ENCODE results near the gene DUSP1.

DNA sequence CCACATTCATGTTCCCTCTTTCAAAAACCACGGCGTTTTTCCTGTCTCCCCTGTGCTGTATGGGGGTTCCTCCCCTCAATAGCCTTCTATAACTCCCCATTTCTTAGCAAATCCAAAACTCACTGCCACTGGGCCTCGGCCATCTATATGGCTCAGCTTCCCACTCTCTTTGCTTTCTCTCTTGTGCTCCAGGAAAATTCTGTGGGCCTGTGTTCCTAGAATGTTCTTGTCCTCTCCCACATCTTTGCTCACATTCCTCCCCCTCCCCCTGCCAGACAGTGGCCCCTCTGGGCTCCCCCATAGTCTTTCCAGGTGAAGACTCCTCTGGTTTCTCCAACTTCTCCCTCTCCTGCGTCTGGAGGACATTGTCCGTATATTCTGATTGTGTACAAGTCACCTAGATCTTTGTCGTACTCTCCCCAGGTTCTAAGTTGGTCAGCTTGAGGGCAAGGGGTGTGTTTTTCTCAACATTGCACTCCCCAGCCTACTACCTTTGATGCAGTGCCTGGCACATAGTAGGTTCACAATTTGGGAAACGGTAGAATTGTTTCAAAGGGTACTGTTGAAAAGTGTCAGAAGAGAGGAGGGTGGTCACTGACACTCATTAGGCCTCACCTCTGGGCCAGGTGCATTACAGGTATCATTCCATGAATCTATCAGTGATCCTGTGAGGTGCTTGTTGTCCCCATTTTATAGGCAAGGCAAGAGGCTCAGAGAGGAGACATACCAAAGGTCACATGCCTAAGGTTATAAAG lies 3.7 kb upstream of the DUSP1 start:
- TF ChIP-seq EZH2 (IDR thresholded peaks at IDR 0.05; ENCODE audit: borderline replicate concordance, low read length): no peak
- TF ChIP-seq, protein P1, sequence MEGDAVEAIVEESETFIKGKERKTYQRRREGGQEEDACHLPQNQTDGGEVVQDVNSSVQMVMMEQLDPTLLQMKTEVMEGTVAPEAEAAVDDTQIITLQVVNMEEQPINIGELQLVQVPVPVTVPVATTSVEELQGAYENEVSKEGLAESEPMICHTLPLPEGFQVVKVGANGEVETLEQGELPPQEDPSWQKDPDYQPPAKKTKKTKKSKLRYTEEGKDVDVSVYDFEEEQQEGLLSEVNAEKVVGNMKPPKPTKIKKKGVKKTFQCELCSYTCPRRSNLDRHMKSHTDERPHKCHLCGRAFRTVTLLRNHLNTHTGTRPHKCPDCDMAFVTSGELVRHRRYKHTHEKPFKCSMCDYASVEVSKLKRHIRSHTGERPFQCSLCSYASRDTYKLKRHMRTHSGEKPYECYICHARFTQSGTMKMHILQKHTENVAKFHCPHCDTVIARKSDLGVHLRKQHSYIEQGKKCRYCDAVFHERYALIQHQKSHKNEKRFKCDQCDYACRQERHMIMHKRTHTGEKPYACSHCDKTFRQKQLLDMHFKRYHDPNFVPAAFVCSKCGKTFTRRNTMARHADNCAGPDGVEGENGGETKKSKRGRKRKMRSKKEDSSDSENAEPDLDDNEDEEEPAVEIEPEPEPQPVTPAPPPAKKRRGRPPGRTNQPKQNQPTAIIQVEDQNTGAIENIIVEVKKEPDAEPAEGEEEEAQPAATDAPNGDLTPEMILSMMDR (conservative IDR thresholded peaks at IDR 0.05 in 1 of 2, IDR thresholded peaks at IDR 0.05 in 1 of 2; ENCODE audit: extremely low read depth in 1 of 2, insufficient read depth in 1 of 2, low read depth in 1 of 2, low read length in 2 of 2): no peak

Data from mammary epithelial cell (primary cell).